ENCODE results near the gene CCDC169. TPM values are rescaled to one million over a fixed set of nuclear protein-coding genes. Genes with fewer than 3 reads are reported as not detected.

Gene CCDC169
- polyA plus RNA-seq, 1 donor (not counting 4 experiments of a cell fraction or from before 2014, with no cell fraction given) = 0.17 TPM

DNA sequence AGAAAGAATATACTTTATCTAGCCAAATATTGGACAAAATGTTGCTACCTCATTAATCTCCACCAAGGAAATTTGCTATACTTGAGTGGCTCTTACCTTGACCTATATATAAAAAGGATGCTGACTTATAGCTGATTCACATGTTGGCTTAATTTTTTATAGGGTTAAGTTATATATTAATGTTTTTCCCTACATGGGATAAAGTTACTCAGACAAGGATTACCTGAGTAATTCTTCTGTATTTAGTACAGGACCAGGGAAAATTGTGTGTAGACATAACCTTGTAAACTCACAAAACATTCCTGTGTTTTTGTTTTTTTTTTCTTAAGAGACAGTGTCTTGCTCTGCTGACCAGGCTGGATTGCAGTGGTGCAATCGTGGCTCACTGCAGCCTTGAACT is 52.6 kb downstream of the CCDC169 start:
- no peak overlapping the region for H3K9ac ChIP-seq (ENCODE audit: control insufficient read depth, extremely low read depth, insufficient read depth, low read length)
- no peaks in the 10 kb centered on the region for H3K36me3 ChIP-seq (ENCODE audit: control insufficient read depth in 2 of 2, extremely low read depth in 1 of 2, insufficient read depth in 2 of 2, low read length in 2 of 2)
- no peaks in the 10 kb centered on the region for H3K79me2 ChIP-seq (ENCODE audit: control insufficient read depth, insufficient read depth, low read length)
- DNase-seq (ENCODE audit: low read depth, low spot score) = no peak
- FAIRE-seq = no peak
- no peak for TF ChIP-seq EZH2 (IDR thresholded peaks at IDR 0.05; ENCODE audit: low read length)
- TF ChIP-seq, protein P1, sequence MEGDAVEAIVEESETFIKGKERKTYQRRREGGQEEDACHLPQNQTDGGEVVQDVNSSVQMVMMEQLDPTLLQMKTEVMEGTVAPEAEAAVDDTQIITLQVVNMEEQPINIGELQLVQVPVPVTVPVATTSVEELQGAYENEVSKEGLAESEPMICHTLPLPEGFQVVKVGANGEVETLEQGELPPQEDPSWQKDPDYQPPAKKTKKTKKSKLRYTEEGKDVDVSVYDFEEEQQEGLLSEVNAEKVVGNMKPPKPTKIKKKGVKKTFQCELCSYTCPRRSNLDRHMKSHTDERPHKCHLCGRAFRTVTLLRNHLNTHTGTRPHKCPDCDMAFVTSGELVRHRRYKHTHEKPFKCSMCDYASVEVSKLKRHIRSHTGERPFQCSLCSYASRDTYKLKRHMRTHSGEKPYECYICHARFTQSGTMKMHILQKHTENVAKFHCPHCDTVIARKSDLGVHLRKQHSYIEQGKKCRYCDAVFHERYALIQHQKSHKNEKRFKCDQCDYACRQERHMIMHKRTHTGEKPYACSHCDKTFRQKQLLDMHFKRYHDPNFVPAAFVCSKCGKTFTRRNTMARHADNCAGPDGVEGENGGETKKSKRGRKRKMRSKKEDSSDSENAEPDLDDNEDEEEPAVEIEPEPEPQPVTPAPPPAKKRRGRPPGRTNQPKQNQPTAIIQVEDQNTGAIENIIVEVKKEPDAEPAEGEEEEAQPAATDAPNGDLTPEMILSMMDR (optimal IDR thresholded peaks at IDR 0.05 in 1 of 3, IDR thresholded peaks at IDR 0.05 in 1 of 3, conservative IDR thresholded peaks at IDR 0.05 in 1 of 3; ENCODE audit: extremely low read depth in 1 of 3, insufficient read depth in 2 of 3, low read length in 3 of 3) = no peak
- no peaks in the 10 kb centered on the region for H3K27me3 ChIP-seq (ENCODE audit: control insufficient read depth, extremely low read depth, insufficient read depth, low read length)
- H3K9me3 ChIP-seq (ENCODE audit: control insufficient read depth, low read depth, low read length) = no peaks in the 10 kb centered on the region
- no peak overlapping the region for H3K27ac ChIP-seq (ENCODE audit: control insufficient read depth, insufficient read depth, low read length)
- no peaks in the 10 kb centered on the region for H3K4me1 ChIP-seq (ENCODE audit: control insufficient read depth, extremely low read depth, insufficient read depth, low read length)
- no peaks in the 10 kb centered on the region for H3K9me1 ChIP-seq (ENCODE audit: control insufficient read depth, extremely low read depth, insufficient read depth, low read length)
- no peak overlapping the region for H3K4me2 ChIP-seq (ENCODE audit: control insufficient read depth, extremely low read depth, insufficient read depth, low read depth, low read length)
- no peaks in the 10 kb centered on the region for H4K20me1 ChIP-seq (ENCODE audit: control insufficient read depth, extremely low read depth, insufficient read depth, low read length)
- H2AFZ ChIP-seq (ENCODE audit: control insufficient read depth, low read length) = no peak overlapping the region
- no peak overlapping the region for H3K4me3 ChIP-seq (ENCODE audit: control insufficient read depth in 2 of 3, extremely low read depth in 1 of 3, insufficient read depth in 2 of 3, low read depth in 1 of 3, low read length in 3 of 3)
- dilution Hi-C loops (cut with MboI; ENCODE audit: extremely low pct_ligation_motif_present, low sequenced_read_pairs) = no loop called here

DNA sequence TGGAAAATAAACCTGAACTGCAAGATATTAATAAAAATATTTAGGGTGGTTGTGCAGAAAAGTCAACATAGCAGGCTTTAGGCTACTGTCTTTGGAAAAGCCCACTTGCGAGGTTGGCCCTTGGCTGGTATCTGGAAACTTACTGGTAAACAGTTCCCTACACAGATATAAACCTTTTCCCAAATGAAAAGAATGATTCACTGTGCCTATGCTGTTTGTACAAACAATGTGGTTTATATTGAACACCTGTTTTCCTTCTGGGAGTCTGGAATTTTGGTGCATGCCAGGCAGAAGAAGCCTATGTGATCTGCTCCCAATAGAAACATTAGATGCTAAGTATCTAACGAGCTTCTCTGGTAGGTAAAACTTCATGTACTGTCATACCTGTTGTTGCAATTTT is 53.5 kb downstream of the CCDC169 start:
- Histone ChIP-seq H3K27ac (ENCODE audit: control insufficient read depth, insufficient read depth, low read length) (no peak overlapping the region), H3K9me1 (ENCODE audit: control insufficient read depth, extremely low read depth, insufficient read depth, low read length) (no peaks in the 10 kb centered on the region), H3K4me3 (ENCODE audit: control insufficient read depth in 2 of 3, extremely low read depth in 1 of 3, insufficient read depth in 2 of 3, low read depth in 1 of 3, low read length in 3 of 3) (no peak overlapping the region), H3K9ac (ENCODE audit: control insufficient read depth, extremely low read depth, insufficient read depth, low read length) (no peak overlapping the region), H3K4me1 (ENCODE audit: control insufficient read depth, extremely low read depth, insufficient read depth, low read length) (no peaks in the 10 kb centered on the region), H3K9me3 (ENCODE audit: control insufficient read depth, low read depth, low read length) (no peaks in the 10 kb centered on the region), H2AFZ (ENCODE audit: control insufficient read depth, low read length) (no peak overlapping the region), H3K36me3 (ENCODE audit: control insufficient read depth in 2 of 2, extremely low read depth in 1 of 2, insufficient read depth in 2 of 2, low read length in 2 of 2) (no peaks in the 10 kb centered on the region), H3K27me3 (ENCODE audit: control insufficient read depth, extremely low read depth, insufficient read depth, low read length) (no peaks in the 10 kb centered on the region), H3K4me2 (ENCODE audit: control insufficient read depth, extremely low read depth, insufficient read depth, low read depth, low read length) (no peak overlapping the region), H4K20me1 (ENCODE audit: control insufficient read depth, extremely low read depth, insufficient read depth, low read length) (no peaks in the 10 kb centered on the region), H3K79me2 (ENCODE audit: control insufficient read depth, insufficient read depth, low read length) (no peaks in the 10 kb centered on the region)
- dilution Hi-C loops (cut with MboI; ENCODE audit: extremely low pct_ligation_motif_present, low sequenced_read_pairs) = no loop called here
- DNase-seq (ENCODE audit: low read depth, low spot score) (no peak), FAIRE-seq (no peak)
- TF ChIP-seq, protein P1 (optimal IDR thresholded peaks at IDR 0.05 in 1 of 3, IDR thresholded peaks at IDR 0.05 in 1 of 3, conservative IDR thresholded peaks at IDR 0.05 in 1 of 3; ENCODE audit: extremely low read depth in 1 of 3, insufficient read depth in 2 of 3, low read length in 3 of 3) = no peak
- TF ChIP-seq EZH2 (IDR thresholded peaks at IDR 0.05; ENCODE audit: low read length) = no peak

Data from keratinocyte (primary cell).